Measurements from ENCODE around the gene FUCA2.

FUCA2 gene

GRCh38 chr6:143546599-143546998 is 35.1 kb upstream of the FUCA2 start:
- H3K27me3 ChIP-seq (ENCODE audit: control insufficient read depth in 5 of 5, insufficient read depth in 4 of 5, low read length in 5 of 5): no peaks in the 10 kb centered on the region
- no peak overlapping the region for H3K4me3 ChIP-seq (ENCODE audit: low read depth in 1 of 5, low read length in 5 of 5)
- H3K9me3 ChIP-seq (ENCODE audit: control insufficient read depth in 5 of 5, low read length in 5 of 5): no peaks in the 10 kb centered on the region
- H3K4me1 ChIP-seq (ENCODE audit: control insufficient read depth in 5 of 5, insufficient read depth in 5 of 5, low read length in 5 of 5): no peaks in the 10 kb centered on the region
- H3K36me3 ChIP-seq (ENCODE audit: control insufficient read depth in 5 of 5, insufficient read depth in 5 of 5, low read length in 5 of 5): no peaks in the 10 kb centered on the region
- H3K27ac ChIP-seq (ENCODE audit: low read depth, low read length): no peak overlapping the region
- no peak overlapping the region for H3K9ac ChIP-seq (ENCODE audit: low read length in 5 of 5)

GRCh38 chr6:143545976-143546547 is 34.5 kb upstream of the FUCA2 start:
- Histone ChIP-seq H3K27me3 (ENCODE audit: control insufficient read depth in 5 of 5, insufficient read depth in 4 of 5, low read length in 5 of 5) (peaks cover 0 to 2% (median 0%) of the 10 kb centered on the region in 5 donors), H3K27ac (ENCODE audit: low read depth, low read length) (no peak overlapping the region), H3K4me1 (ENCODE audit: control insufficient read depth in 5 of 5, insufficient read depth in 5 of 5, low read length in 5 of 5) (no peaks in the 10 kb centered on the region), H3K9ac (ENCODE audit: low read length in 5 of 5) (no peak overlapping the region), H3K36me3 (ENCODE audit: control insufficient read depth in 5 of 5, insufficient read depth in 5 of 5, low read length in 5 of 5) (no peaks in the 10 kb centered on the region), H3K4me3 (ENCODE audit: low read depth in 1 of 5, low read length in 5 of 5) (no peak overlapping the region), H3K9me3 (ENCODE audit: control insufficient read depth in 5 of 5, low read length in 5 of 5) (no peaks in the 10 kb centered on the region)

GRCh38 chr6:143545165-143545564 is 33.6 kb upstream of the FUCA2 start:
- no peaks in the 10 kb centered on the region for H3K9me3 ChIP-seq (ENCODE audit: control insufficient read depth in 5 of 5, low read length in 5 of 5)
- H3K9ac ChIP-seq (ENCODE audit: low read length in 5 of 5): no peak overlapping the region
- no peaks in the 10 kb centered on the region for H3K4me1 ChIP-seq (ENCODE audit: control insufficient read depth in 5 of 5, insufficient read depth in 5 of 5, low read length in 5 of 5)
- H3K36me3 ChIP-seq (ENCODE audit: control insufficient read depth in 5 of 5, insufficient read depth in 5 of 5, low read length in 5 of 5): no peaks in the 10 kb centered on the region
- H3K4me3 ChIP-seq (ENCODE audit: low read depth in 1 of 5, low read length in 5 of 5): no peak overlapping the region
- no peak overlapping the region for H3K27ac ChIP-seq (ENCODE audit: low read depth, low read length)
- peaks cover 0 to 2% (median 0%) of the 10 kb centered on the region in 5 donors for H3K27me3 ChIP-seq (ENCODE audit: control insufficient read depth in 5 of 5, insufficient read depth in 4 of 5, low read length in 5 of 5)

GRCh38 chr6:143544011-143544696 is 32.6 kb upstream of the FUCA2 start:
- Histone ChIP-seq H3K9ac (ENCODE audit: low read length in 5 of 5) (no peak overlapping the region), H3K27ac (ENCODE audit: low read depth, low read length) (no peak overlapping the region)

GRCh38 chr6:143543435-143543834 is 31.9 kb upstream of the FUCA2 start:
- H3K27ac ChIP-seq (ENCODE audit: low read depth, low read length): no peak overlapping the region
- no peak overlapping the region for H3K4me3 ChIP-seq (ENCODE audit: low read depth in 1 of 5, low read length in 5 of 5)
- no peak overlapping the region for H3K9ac ChIP-seq (ENCODE audit: low read length in 5 of 5)

More at GRCh38 chr6:143544011-143544696, 32.6 kb upstream of the FUCA2 start:
- Histone ChIP-seq H3K4me3 (ENCODE audit: low read depth in 1 of 5, low read length in 5 of 5) (no peak overlapping the region), H3K36me3 (ENCODE audit: control insufficient read depth in 5 of 5, insufficient read depth in 5 of 5, low read length in 5 of 5) (no peaks in the 10 kb centered on the region), H3K27me3 (ENCODE audit: control insufficient read depth in 5 of 5, insufficient read depth in 4 of 5, low read length in 5 of 5) (peaks cover 0 to 2% (median 0%) of the 10 kb centered on the region in 5 donors), H3K9me3 (ENCODE audit: control insufficient read depth in 5 of 5, low read length in 5 of 5) (no peaks in the 10 kb centered on the region), H3K4me1 (ENCODE audit: control insufficient read depth in 5 of 5, insufficient read depth in 5 of 5, low read length in 5 of 5) (no peaks in the 10 kb centered on the region)

GRCh38 chr6:143542888-143543287 is 31.4 kb upstream of the FUCA2 start:
- H3K9me3 ChIP-seq (ENCODE audit: control insufficient read depth in 5 of 5, low read length in 5 of 5): no peaks in the 10 kb centered on the region
- peaks cover 0 to 2% (median 0%) of the 10 kb centered on the region in 5 donors for H3K27me3 ChIP-seq (ENCODE audit: control insufficient read depth in 5 of 5, insufficient read depth in 4 of 5, low read length in 5 of 5)
- H3K4me1 ChIP-seq (ENCODE audit: control insufficient read depth in 5 of 5, insufficient read depth in 5 of 5, low read length in 5 of 5): peaks cover 0 to 2% (median under 1%) of the 10 kb centered on the region in 5 donors
- no peak overlapping the region for H3K4me3 ChIP-seq (ENCODE audit: low read depth in 1 of 5, low read length in 5 of 5)
- no peaks in the 10 kb centered on the region for H3K36me3 ChIP-seq (ENCODE audit: control insufficient read depth in 5 of 5, insufficient read depth in 5 of 5, low read length in 5 of 5)
- no peak overlapping the region for H3K9ac ChIP-seq (ENCODE audit: low read length in 5 of 5)
- H3K27ac ChIP-seq (ENCODE audit: low read depth, low read length): no peak overlapping the region

More at GRCh38 chr6:143543435-143543834, 31.9 kb upstream of the FUCA2 start:
- no peaks in the 10 kb centered on the region for H3K9me3 ChIP-seq (ENCODE audit: control insufficient read depth in 5 of 5, low read length in 5 of 5)
- H3K27me3 ChIP-seq (ENCODE audit: control insufficient read depth in 5 of 5, insufficient read depth in 4 of 5, low read length in 5 of 5): peaks cover 0 to 2% (median 0%) of the 10 kb centered on the region in 5 donors
- no peaks in the 10 kb centered on the region for H3K4me1 ChIP-seq (ENCODE audit: control insufficient read depth in 5 of 5, insufficient read depth in 5 of 5, low read length in 5 of 5)
- no peaks in the 10 kb centered on the region for H3K36me3 ChIP-seq (ENCODE audit: control insufficient read depth in 5 of 5, insufficient read depth in 5 of 5, low read length in 5 of 5)

GRCh38 chr6:143540192-143540591 is 28.7 kb upstream of the FUCA2 start:
- no peak overlapping the region for H3K9ac ChIP-seq (ENCODE audit: low read length in 5 of 5)
- peaks cover 0 to 2% (median 0%) of the 10 kb centered on the region in 5 donors for H3K27me3 ChIP-seq (ENCODE audit: control insufficient read depth in 5 of 5, insufficient read depth in 4 of 5, low read length in 5 of 5)
- H3K4me3 ChIP-seq (ENCODE audit: low read depth in 1 of 5, low read length in 5 of 5): no peak overlapping the region
- H3K27ac ChIP-seq (ENCODE audit: low read depth, low read length): no peak overlapping the region
- H3K9me3 ChIP-seq (ENCODE audit: control insufficient read depth in 5 of 5, low read length in 5 of 5): no peaks in the 10 kb centered on the region
- no peaks in the 10 kb centered on the region for H3K36me3 ChIP-seq (ENCODE audit: control insufficient read depth in 5 of 5, insufficient read depth in 5 of 5, low read length in 5 of 5)
- peaks cover 0 to 13% (median 13%) of the 10 kb centered on the region in 5 donors for H3K4me1 ChIP-seq (ENCODE audit: control insufficient read depth in 5 of 5, insufficient read depth in 5 of 5, low read length in 5 of 5)

GRCh38 chr6:143539734-143540133 is 28.2 kb upstream of the FUCA2 start:
- Histone ChIP-seq H3K9ac (ENCODE audit: low read length in 5 of 5) (no peak overlapping the region), H3K27ac (ENCODE audit: low read depth, low read length) (no peak overlapping the region), H3K9me3 (ENCODE audit: control insufficient read depth in 5 of 5, low read length in 5 of 5) (no peaks in the 10 kb centered on the region), H3K4me3 (ENCODE audit: low read depth in 1 of 5, low read length in 5 of 5) (no peak overlapping the region), H3K27me3 (ENCODE audit: control insufficient read depth in 5 of 5, insufficient read depth in 4 of 5, low read length in 5 of 5) (peaks cover 0 to 2% (median 0%) of the 10 kb centered on the region in 5 donors), H3K36me3 (ENCODE audit: control insufficient read depth in 5 of 5, insufficient read depth in 5 of 5, low read length in 5 of 5) (no peaks in the 10 kb centered on the region), H3K4me1 (ENCODE audit: control insufficient read depth in 5 of 5, insufficient read depth in 5 of 5, low read length in 5 of 5) (peaks cover 0 to 13% (median 13%) of the 10 kb centered on the region in 5 donors)

- Histone ChIP-seq H3K27me3 (ENCODE audit: control insufficient read depth in 5 of 5, insufficient read depth in 4 of 5, low read length in 5 of 5) (peaks cover 0 to 2% (median 0%) of the 10 kb centered on the region in 5 donors), H3K27ac (ENCODE audit: low read depth, low read length) (no peak overlapping the region), H3K4me1 (ENCODE audit: control insufficient read depth in 5 of 5, insufficient read depth in 5 of 5, low read length in 5 of 5) (peaks cover 0 to 13% (median 13%) of the 10 kb centered on the region in 5 donors), H3K36me3 (ENCODE audit: control insufficient read depth in 5 of 5, insufficient read depth in 5 of 5, low read length in 5 of 5) (no peaks in the 10 kb centered on the region), H3K9me3 (ENCODE audit: control insufficient read depth in 5 of 5, low read length in 5 of 5) (no peaks in the 10 kb centered on the region), H3K9ac (ENCODE audit: low read length in 5 of 5) (no peak overlapping the region), H3K4me3 (ENCODE audit: low read depth in 1 of 5, low read length in 5 of 5) (no peak overlapping the region)
Measured at GRCh38 chr6:143539106-143539505, 27.6 kb upstream of the FUCA2 start.

- Histone ChIP-seq H3K9me3 (ENCODE audit: control insufficient read depth in 5 of 5, low read length in 5 of 5) (no peaks in the 10 kb centered on the region), H3K27me3 (ENCODE audit: control insufficient read depth in 5 of 5, insufficient read depth in 4 of 5, low read length in 5 of 5) (peaks cover 0 to 2% (median 0%) of the 10 kb centered on the region in 5 donors), H3K36me3 (ENCODE audit: control insufficient read depth in 5 of 5, insufficient read depth in 5 of 5, low read length in 5 of 5) (no peaks in the 10 kb centered on the region), H3K4me3 (ENCODE audit: low read depth in 1 of 5, low read length in 5 of 5) (no peak overlapping the region), H3K9ac (ENCODE audit: low read length in 5 of 5) (no peak overlapping the region), H3K27ac (ENCODE audit: low read depth, low read length) (no peak overlapping the region), H3K4me1 (ENCODE audit: control insufficient read depth in 5 of 5, insufficient read depth in 5 of 5, low read length in 5 of 5) (peaks cover 0 to 13% (median 13%) of the 10 kb centered on the region in 5 donors)
Measured at GRCh38 chr6:143538374-143538773, 26.9 kb upstream of the FUCA2 start.

Measured in subcutaneous abdominal adipose tissue (tissue), 5 donors.